GM12878 (cell line): ENCODE results near the gene H1-8. TPM values are rescaled to one million over a fixed set of nuclear protein-coding genes. Genes with fewer than 3 reads are reported as not detected.

ENCODE experiments used
- ATAC-seq: fragments of 200-7000 bp; cut with Tn5 transposase; 3 replicates; pipeline ENCODE4 v1.9.1; 2020; ENCODE audit warnings: mild to moderate bottlenecking, moderate library complexity
- BruUV-seq: library from RNA; stranded (reverse); fragments of 400-500 nt; replicated peaks from 2 replicates; lab custom pipeline; 2021; lab: Mats Ljungman, UMichigan
- CTCF ChIA-PET: fragments of 300-600 bp; sonication (Branson Sonifier 250); formaldehyde crosslinking; extraction: SDS; loops from one replicate; lab custom pipeline; 2021; ENCODE audit warnings: inconsistent platforms; lab: Yijun Ruan, JAX
- POLR2A ChIA-PET: fragments of 350-600 bp; formaldehyde crosslinking; extraction: SDS; loops from one replicate; lab custom pipeline; 2021; ENCODE audit warnings: inconsistent platforms; lab: Charles Lee
- RAD21 ChIA-PET: fragments of 300-600 bp; sonication (Branson Sonifier 250); formaldehyde crosslinking; loops from one replicate; lab custom pipeline; 2023; ENCODE audit warnings: antibody characterized with exemption; ENCODE audit not compliant: unreplicated experiment; lab: Charles Lee
- SMC1A ChIA-PET: fragments of 300-600 bp; sonication (Branson Sonifier 250); formaldehyde crosslinking; loops from one replicate; lab custom pipeline; 2023; ENCODE audit not compliant: unreplicated experiment, uncharacterized antibody; lab: Charles Lee
- DNase-seq: peaks from one replicate; pipeline ENCODE4 v3.0.0-alpha.2; 2011; ENCODE audit warnings: low read depth, low spot score
- FAIRE-seq: peaks from 3 replicates; lab custom pipeline; 2011; peaks lifted over from hg19 to GRCh38; lab: Jason Lieb, UNC
- H2AFZ ChIP-seq: 2 replicates; pipeline ENCODE4 v1.6.0; 2011; ENCODE audit warnings: low read depth, low read length, control low read depth; ENCODE audit not compliant: control insufficient read depth
- H3K27ac ChIP-seq: 2 replicates; pipeline ENCODE4 v1.5.1; 2011; ENCODE audit warnings: control low read depth; ENCODE audit not compliant: control insufficient read depth, insufficient read depth
- H3K27me3 ChIP-seq, 2 experiments: replicated peaks in 1 of 2; 2 replicates each; pipeline versions ENCODE4 v1.6.0 to v1.6.1; 2011; ENCODE audit warnings: low read length in 1 of 2; ENCODE audit not compliant: control insufficient read depth in 2 of 2, insufficient read depth in 2 of 2
- H3K36me3 ChIP-seq, 2 experiments: 2 replicates each; pipeline ENCODE4 v1.5.1; 2011; ENCODE audit warnings: low read length in 1 of 2; ENCODE audit not compliant: control insufficient read depth in 2 of 2, insufficient read depth in 2 of 2
- H3K4me1 ChIP-seq: 2 replicates; pipeline ENCODE4 v1.6.1; 2011; ENCODE audit warnings: mild to moderate bottlenecking, low read length, moderate library complexity, mixed read lengths; ENCODE audit not compliant: control insufficient read depth, insufficient read depth
- H3K4me2 ChIP-seq: 2 replicates; pipeline ENCODE4 v1.6.0; 2011; ENCODE audit warnings: control low read depth; ENCODE audit not compliant: control insufficient read depth, insufficient read depth
- H3K4me3 ChIP-seq: fragments of 200-600 bp; sonication (generic); 2 replicates; pipeline ENCODE4 v1.5.1; 2016
- H3K79me2 ChIP-seq: 2 replicates; pipeline ENCODE4 v1.6.0; 2011; ENCODE audit warnings: low read length; ENCODE audit not compliant: control insufficient read depth, insufficient read depth
- H3K9ac ChIP-seq: 2 replicates; pipeline ENCODE4 v1.8.0; 2011; ENCODE audit warnings: low read length, control low read depth, mixed read lengths; ENCODE audit not compliant: control insufficient read depth, insufficient read depth
- H3K9me3 ChIP-seq: replicated peaks from 3 replicates; pipeline ENCODE4 v1.5.1; 2011; ENCODE audit warnings: mild to moderate bottlenecking, low read length; ENCODE audit not compliant: control insufficient read depth, insufficient read depth
- H4K20me1 ChIP-seq: 2 replicates; pipeline ENCODE4 v1.6.0; 2011; ENCODE audit not compliant: control insufficient read depth, insufficient read depth
- BHLHE40 ChIP-seq, 2 experiments: fragments of 450-650 bp in 1 of 2; IDR thresholded peaks; 2 replicates each; pipeline ENCODE4 v1.6.1; 2011 to 2017; ENCODE audit warnings: low read depth in 2 of 2, borderline replicate concordance in 1 of 2, improper control_type of control experiment in 1 of 2, low read length in 1 of 2, mild to moderate bottlenecking in 1 of 2
- CHD1 ChIP-seq: IDR thresholded peaks from 2 replicates; pipeline ENCODE4 v1.6.1; 2012; ENCODE audit warnings: low read depth, low read length, improper control_type of control experiment
- CHD2 ChIP-seq: IDR thresholded peaks from 2 replicates; pipeline ENCODE4 v1.6.1; 2011; ENCODE audit warnings: low read depth, low read length, improper control_type of control experiment, borderline replicate concordance
- CREB1 ChIP-seq: IDR thresholded peaks from 2 replicates; pipeline ENCODE4 v1.6.1; 2012; ENCODE audit warnings: low read depth, mild to moderate bottlenecking, inconsistent platforms
- ETV6 ChIP-seq, 2 experiments: fragments of 450-650 bp in 1 of 2; IDR thresholded peaks in 1 of 2; conservative IDR thresholded peaks in 1 of 2; 2 replicates each; pipeline ENCODE4 v1.6.1; 2014; ENCODE audit warnings: antibody characterized with exemption in 1 of 2, borderline replicate concordance in 1 of 2, low read depth in 1 of 2, mild to moderate bottlenecking in 1 of 2, moderate library complexity in 1 of 2
- GABPA ChIP-seq: IDR thresholded peaks from 2 replicates; pipeline ENCODE4 v1.6.1; 2014; ENCODE audit warnings: antibody characterized with exemption, low read depth, mild to moderate bottlenecking, inconsistent platforms
- GATAD2B ChIP-seq: fragments of 450-650 bp; conservative IDR thresholded peaks from 2 replicates; pipeline ENCODE4 v1.6.1; 2017; ENCODE audit warnings: low read depth, mild to moderate bottlenecking, moderate library complexity
- HDAC6 ChIP-seq: fragments of 200-600 bp; sonication (generic); IDR thresholded peaks from one replicate; pipeline ENCODE4 v1.8.0; 2017; ENCODE audit warnings: antibody characterized with exemption; ENCODE audit not compliant: unreplicated experiment
- NFIC ChIP-seq: IDR thresholded peaks from 2 replicates; pipeline ENCODE4 v1.6.1; 2012; ENCODE audit warnings: low read depth, mild to moderate bottlenecking, inconsistent platforms, low read length, moderate library complexity
- RAD21 ChIP-seq: IDR thresholded peaks from 2 replicates; pipeline ENCODE4 v1.6.1; 2011; ENCODE audit warnings: mild to moderate bottlenecking, low read depth, low read length, moderate library complexity; ENCODE audit not compliant: insufficient read depth
- RCOR1 ChIP-seq: conservative IDR thresholded peaks from 2 replicates; pipeline ENCODE4 v1.6.1; 2012; ENCODE audit warnings: low read depth, low read length, improper control_type of control experiment
- WGBS: methylation state at CpG from one replicate; pipeline ENCODE4 v1.1.6; 2016; ENCODE audit warnings: low lambda C conversion rate; ENCODE audit not compliant: insufficient replicate concordance, insufficient coverage; ENCODE audit errors: missing lambda C conversion rate; 5-methylcytosine and 5-hydroxymethylcytosine counted together
- in situ Hi-C: fragments of 300-500 bp; cut with MboI; formaldehyde crosslinking; loops from 9 replicates; pipeline ENCODE4 v1.14.3; 2018; ENCODE audit warnings: mixed read lengths
- intact Hi-C: fragments of 100-400 bp; cut with micrococcal nuclease; formaldehyde crosslinking; loops from one replicate; pipeline ENCODE4 v1.14.2; 2022; ENCODE audit not compliant: unreplicated experiment
- polyA plus RNA-seq, 11 experiments: library from polyadenylated mRNA; depleted of rRNA in 4 of 11; unstranded in 6 of 11; stranded (reverse) in 5 of 11; fragments of >200 nt; fragmentation: Nextera tagmentation in 4 of 11; fragmentation: Illumina TruSeq in 1 of 11; extraction: Ambion mirVana in 4 of 11; extraction: Trizol in 1 of 11; gene quantifications; 1 replicate in 1 of 11; 2 replicates in 10 of 11; pipeline versions ENCODE4 v1.2.1 to v1.2.3, GENCODE V29; 2011 to 2016; ENCODE audit warnings: inconsistent platforms in 2 of 11, missing spikeins in 2 of 11, low read depth in 1 of 11
- total RNA-seq, 4 experiments: library from RNA; depleted of rRNA in 3 of 4; stranded (reverse); fragments of >200 nt in 3 of 4; fragmentation: Illumina TruSeq in 1 of 4; extraction: Trizol in 1 of 4; gene quantifications; 2 replicates each; pipeline versions ENCODE4 v1.2.1 to v1.2.3, GENCODE V29; 2013 to 2021
- TF ChIP-seq, protein P1 (sequence below): IDR thresholded peaks from 2 replicates; pipeline ENCODE4 v1.6.1; 2011; ENCODE audit warnings: borderline replicate concordance, low read depth, mild to moderate bottlenecking, moderate library complexity, low read length; ENCODE audit not compliant: insufficient read depth, poor library complexity, severe bottlenecking
- TF ChIP-seq, protein P2 (sequence below): IDR thresholded peaks from 2 replicates; pipeline ENCODE4 v1.6.1; 2012; ENCODE audit warnings: low read length, inconsistent platforms
- TF ChIP-seq, protein P3 (sequence below): fragments of 450-650 bp; IDR thresholded peaks from 2 replicates; pipeline ENCODE4 v1.6.1; 2017; ENCODE audit warnings: mild to moderate bottlenecking

Gene H1-8
- total and polyA plus RNA-seq, 10 of the 15 experiments (the other 5 are each of a cell fraction or from before 2014, with no cell fraction given): not detected

DNA sequence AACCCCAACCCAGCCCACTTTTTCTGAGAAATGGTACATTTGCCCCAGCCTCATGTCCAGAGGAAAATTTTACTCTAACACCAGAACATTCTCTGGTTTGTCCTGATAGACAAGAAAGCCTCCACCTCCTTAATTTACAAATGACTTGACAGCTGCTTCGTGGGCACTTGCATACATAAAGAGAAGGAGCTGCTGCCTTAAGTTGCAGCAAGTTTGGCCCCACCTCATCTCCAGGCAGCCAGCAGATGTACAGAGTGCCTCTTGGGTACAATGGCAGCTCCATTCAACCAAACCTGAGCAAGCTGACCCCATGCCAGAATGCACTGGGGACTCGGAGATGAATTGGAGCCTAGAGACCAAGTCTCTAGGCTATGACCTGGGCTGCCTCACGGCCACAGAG lies 6.2 kb upstream of the H1-8 start:
- H3K79me2 ChIP-seq: no peaks in the 10 kb centered on the region
- no peak overlapping the region for H3K27ac ChIP-seq
- FAIRE-seq (no peak), ATAC-seq (no peak), DNase-seq (no peak)
- RAD21 ChIA-PET: no interaction called here
- WGBS: 20% methylated on average over 3 of the region's 3 CpGs
- H3K4me3 ChIP-seq: no peak overlapping the region
- H3K9ac ChIP-seq: no peak overlapping the region
- no peaks in the 10 kb centered on the region for H3K4me1 ChIP-seq
- no peaks in the 10 kb centered on the region; a peak in 1 of 4 replicates for H3K27me3 ChIP-seq
- no TSS peak for BruUV-seq
- TF ChIP-seq GABPA (no peak), NFIC (no peak), CREB1 (no peak), BHLHE40 (IDR thresholded peaks at IDR 0.05; ENCODE audit: borderline replicate concordance in 1 of 2, low read depth in 2 of 2, low read length in 1 of 2) (no peak)
- TF ChIP-seq, protein P1, sequence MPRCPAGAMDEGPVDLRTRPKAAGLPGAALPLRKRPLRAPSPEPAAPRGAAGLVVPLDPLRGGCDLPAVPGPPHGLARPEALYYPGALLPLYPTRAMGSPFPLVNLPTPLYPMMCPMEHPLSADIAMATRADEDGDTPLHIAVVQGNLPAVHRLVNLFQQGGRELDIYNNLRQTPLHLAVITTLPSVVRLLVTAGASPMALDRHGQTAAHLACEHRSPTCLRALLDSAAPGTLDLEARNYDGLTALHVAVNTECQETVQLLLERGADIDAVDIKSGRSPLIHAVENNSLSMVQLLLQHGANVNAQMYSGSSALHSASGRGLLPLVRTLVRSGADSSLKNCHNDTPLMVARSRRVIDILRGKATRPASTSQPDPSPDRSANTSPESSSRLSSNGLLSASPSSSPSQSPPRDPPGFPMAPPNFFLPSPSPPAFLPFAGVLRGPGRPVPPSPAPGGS: no peak
- no peaks in the 10 kb centered on the region for H3K36me3 ChIP-seq
- no peaks in the 10 kb centered on the region for H3K9me3 ChIP-seq
- intact Hi-C loops: no loop called here
- SMC1A ChIA-PET: interaction anchor here (1.5 kb wide), 1 partner anchor 11 kb away, joined by 3 read pairs; no protein-coding TSS in a partner anchor
- H2AFZ ChIP-seq: no peak overlapping the region
- no peaks in the 10 kb centered on the region for H4K20me1 ChIP-seq
- POLR2A ChIA-PET: no interaction called here
- H3K4me2 ChIP-seq: no peak overlapping the region
- CTCF ChIA-PET: no interaction called here
- in situ Hi-C loops: no loop called here

DNA sequence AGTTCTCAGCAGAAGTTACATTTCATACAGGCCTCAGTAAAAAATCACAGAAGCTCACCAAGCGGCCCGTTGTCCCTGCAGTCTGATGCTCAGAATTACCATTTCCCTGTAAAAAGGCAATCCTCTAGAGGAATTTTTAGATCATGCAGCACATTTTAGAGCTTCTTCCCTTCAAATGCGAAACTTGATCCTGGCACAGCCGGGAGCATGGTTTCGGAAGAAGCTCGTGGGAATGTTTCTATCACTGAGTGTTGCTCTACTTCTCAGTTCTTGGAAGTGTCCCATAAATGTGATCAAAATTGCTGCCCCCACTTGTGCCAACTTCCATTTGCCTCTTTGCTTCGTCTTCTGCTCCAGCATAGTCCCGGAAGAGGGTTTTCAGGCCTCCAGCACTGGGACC lies 3.8 kb upstream of the H1-8 start:
- no peak overlapping the region for H3K27ac ChIP-seq
- no peak for FAIRE-seq
- ATAC-seq: no peak
- no peak for TF ChIP-seq CHD1
- TF ChIP-seq ETV6 (conservative IDR thresholded peaks at IDR 0.05 in 1 of 2, IDR thresholded peaks at IDR 0.05 in 1 of 2; ENCODE audit: borderline replicate concordance in 1 of 2, low read depth in 1 of 2): no peak
- TF ChIP-seq, protein P2, sequence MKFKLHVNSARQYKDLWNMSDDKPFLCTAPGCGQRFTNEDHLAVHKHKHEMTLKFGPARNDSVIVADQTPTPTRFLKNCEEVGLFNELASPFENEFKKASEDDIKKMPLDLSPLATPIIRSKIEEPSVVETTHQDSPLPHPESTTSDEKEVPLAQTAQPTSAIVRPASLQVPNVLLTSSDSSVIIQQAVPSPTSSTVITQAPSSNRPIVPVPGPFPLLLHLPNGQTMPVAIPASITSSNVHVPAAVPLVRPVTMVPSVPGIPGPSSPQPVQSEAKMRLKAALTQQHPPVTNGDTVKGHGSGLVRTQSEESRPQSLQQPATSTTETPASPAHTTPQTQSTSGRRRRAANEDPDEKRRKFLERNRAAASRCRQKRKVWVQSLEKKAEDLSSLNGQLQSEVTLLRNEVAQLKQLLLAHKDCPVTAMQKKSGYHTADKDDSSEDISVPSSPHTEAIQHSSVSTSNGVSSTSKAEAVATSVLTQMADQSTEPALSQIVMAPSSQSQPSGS: no peak
- TF ChIP-seq RCOR1: no peak
- TF ChIP-seq CHD2: no peak
- TF ChIP-seq GATAD2B: no peak
- TF ChIP-seq RAD21: no peak
- TF ChIP-seq, protein P3, sequence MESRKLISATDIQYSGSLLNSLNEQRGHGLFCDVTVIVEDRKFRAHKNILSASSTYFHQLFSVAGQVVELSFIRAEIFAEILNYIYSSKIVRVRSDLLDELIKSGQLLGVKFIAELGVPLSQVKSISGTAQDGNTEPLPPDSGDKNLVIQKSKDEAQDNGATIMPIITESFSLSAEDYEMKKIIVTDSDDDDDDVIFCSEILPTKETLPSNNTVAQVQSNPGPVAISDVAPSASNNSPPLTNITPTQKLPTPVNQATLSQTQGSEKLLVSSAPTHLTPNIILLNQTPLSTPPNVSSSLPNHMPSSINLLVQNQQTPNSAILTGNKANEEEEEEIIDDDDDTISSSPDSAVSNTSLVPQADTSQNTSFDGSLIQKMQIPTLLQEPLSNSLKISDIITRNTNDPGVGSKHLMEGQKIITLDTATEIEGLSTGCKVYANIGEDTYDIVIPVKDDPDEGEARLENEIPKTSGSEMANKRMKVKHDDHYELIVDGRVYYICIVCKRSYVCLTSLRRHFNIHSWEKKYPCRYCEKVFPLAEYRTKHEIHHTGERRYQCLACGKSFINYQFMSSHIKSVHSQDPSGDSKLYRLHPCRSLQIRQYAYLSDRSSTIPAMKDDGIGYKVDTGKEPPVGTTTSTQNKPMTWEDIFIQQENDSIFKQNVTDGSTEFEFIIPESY: no peak
- no peak for TF ChIP-seq HDAC6

More for the DNA sequence above, 3.8 kb upstream of the H1-8 start:
- 74% methylated on average over 8 of the region's 8 CpGs for WGBS
- no peaks in the 10 kb centered on the region for H4K20me1 ChIP-seq
- H3K27me3 ChIP-seq: no peaks in the 10 kb centered on the region; a peak in 1 of 4 replicates
- no peak overlapping the region for H3K4me2 ChIP-seq
- no TSS peak for BruUV-seq
- H2AFZ ChIP-seq: no peak overlapping the region
- ChIA-PET CTCF (no interaction called here), POLR2A (no interaction called here), RAD21 (no interaction called here), SMC1A (no interaction called here)
- H3K9ac ChIP-seq: no peak overlapping the region
- DNase-seq: no peak
- no peaks in the 10 kb centered on the region for H3K9me3 ChIP-seq
- H3K79me2 ChIP-seq: no peaks in the 10 kb centered on the region
- no peaks in the 10 kb centered on the region for H3K4me1 ChIP-seq
- in situ Hi-C loops (no loop called here), intact Hi-C loops (no loop called here)
- no peaks in the 10 kb centered on the region for H3K36me3 ChIP-seq
- no peak overlapping the region for H3K4me3 ChIP-seq
